ENCODE data around the gene LRRC26. TPM values are rescaled to one million over a fixed set of nuclear protein-coding genes. Genes with fewer than 3 reads are reported as not detected.

The LRRC26 gene
- total RNA-seq, 1 donor from 2014 or later: not detected

DNA sequence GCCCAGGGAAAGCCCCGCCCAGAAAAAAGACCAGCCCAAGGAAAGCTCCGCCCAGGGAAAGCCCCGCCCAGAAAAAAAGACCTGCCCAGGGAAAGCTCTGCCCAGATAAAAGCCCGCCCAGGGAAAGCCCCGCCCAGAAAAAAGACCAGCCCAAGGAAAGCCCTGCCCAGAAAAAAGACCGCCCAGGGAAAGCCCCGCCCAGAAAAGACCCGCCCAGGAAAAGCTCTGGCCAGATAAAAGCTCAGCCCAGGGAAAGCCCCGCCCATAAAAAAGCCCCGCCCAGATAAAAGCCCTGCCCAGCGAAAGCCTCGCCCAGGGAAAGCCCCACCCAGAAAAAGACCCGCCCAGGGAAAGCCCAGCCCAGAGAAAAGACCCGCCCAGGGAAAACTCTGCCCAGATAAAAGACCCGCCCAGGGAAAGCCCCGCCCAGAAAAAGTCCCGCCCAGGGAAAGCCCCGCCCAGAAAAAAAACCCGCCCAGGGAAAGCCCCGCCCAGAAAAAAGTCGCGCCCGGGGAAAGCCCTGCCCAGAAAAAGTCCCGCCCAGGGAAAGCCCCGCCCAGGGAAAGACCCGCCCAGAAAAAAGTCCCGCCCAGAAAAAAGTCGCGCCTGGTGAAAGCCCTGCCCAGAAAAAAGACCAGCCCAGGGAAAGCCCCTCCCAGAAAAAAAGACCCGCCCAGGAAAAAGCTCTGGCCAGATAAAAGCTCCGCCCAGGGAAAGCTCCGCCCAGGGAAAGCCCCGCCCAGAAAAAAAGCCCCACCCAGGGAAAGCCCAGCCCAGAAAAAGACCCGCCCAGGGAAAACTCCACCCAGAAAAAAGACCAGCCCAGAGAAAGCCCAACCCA is 19.0 kb downstream of the LRRC26 start:
- Histone ChIP-seq H3K4me3 (no peak overlapping the region), H3K36me3 (no peaks in the 10 kb centered on the region), H3K27me3 (no peaks in the 10 kb centered on the region), H3K4me1 (no peaks in the 10 kb centered on the region), H3K9me3 (no peaks in the 10 kb centered on the region), H3K27ac (no peak overlapping the region)
- intact Hi-C loops (cut with DNase I): no loop called here
- DNase-seq (ENCODE audit: low spot score in 2 of 2): no peak
- TF ChIP-seq, protein P1, sequence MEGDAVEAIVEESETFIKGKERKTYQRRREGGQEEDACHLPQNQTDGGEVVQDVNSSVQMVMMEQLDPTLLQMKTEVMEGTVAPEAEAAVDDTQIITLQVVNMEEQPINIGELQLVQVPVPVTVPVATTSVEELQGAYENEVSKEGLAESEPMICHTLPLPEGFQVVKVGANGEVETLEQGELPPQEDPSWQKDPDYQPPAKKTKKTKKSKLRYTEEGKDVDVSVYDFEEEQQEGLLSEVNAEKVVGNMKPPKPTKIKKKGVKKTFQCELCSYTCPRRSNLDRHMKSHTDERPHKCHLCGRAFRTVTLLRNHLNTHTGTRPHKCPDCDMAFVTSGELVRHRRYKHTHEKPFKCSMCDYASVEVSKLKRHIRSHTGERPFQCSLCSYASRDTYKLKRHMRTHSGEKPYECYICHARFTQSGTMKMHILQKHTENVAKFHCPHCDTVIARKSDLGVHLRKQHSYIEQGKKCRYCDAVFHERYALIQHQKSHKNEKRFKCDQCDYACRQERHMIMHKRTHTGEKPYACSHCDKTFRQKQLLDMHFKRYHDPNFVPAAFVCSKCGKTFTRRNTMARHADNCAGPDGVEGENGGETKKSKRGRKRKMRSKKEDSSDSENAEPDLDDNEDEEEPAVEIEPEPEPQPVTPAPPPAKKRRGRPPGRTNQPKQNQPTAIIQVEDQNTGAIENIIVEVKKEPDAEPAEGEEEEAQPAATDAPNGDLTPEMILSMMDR (IDR thresholded peaks at IDR 0.05): no peak

DNA sequence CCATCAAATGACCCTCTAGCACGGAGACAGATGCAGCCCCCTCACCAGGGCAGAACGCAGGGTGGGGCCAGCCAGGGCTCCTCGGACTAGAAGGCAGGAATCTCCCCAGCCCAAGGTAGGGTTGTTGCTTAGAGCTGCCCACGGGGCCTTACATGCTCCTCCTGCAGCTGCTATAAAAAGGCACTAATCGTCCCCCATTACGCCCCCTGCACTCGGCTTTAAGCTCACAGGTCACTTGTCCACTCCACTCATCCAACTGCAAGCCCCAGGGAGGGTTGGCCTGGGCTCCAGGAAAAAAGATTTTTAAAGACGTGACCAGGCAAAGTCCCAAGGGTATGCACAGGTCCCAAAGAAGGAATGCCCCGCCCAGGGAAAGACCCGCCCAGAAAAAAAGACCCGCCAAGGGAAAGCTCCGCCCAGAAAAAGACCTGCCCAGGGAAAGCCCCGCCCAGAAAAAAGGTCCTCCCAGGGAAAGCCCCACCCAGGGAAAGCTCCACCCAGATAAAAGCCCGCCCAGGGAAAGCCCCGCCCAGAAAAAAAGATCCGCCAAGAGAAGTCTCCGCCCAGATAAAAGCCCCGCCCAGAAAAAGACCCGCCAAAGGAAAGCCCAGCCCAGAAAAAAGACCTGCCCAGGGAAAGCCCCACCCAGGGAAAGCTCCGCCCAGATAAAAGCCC is 19.8 kb downstream of the LRRC26 start:
- TF ChIP-seq, protein P1 (IDR thresholded peaks at IDR 0.05): no peak
- Histone ChIP-seq H3K9me3 (no peaks in the 10 kb centered on the region), H3K4me1 (no peaks in the 10 kb centered on the region), H3K27me3 (no peaks in the 10 kb centered on the region), H3K36me3 (no peaks in the 10 kb centered on the region), H3K4me3 (no peak overlapping the region), H3K27ac (no peak overlapping the region)
- intact Hi-C loops (cut with DNase I): no loop called here
- no peak for DNase-seq (ENCODE audit: low spot score in 2 of 2)

DNA sequence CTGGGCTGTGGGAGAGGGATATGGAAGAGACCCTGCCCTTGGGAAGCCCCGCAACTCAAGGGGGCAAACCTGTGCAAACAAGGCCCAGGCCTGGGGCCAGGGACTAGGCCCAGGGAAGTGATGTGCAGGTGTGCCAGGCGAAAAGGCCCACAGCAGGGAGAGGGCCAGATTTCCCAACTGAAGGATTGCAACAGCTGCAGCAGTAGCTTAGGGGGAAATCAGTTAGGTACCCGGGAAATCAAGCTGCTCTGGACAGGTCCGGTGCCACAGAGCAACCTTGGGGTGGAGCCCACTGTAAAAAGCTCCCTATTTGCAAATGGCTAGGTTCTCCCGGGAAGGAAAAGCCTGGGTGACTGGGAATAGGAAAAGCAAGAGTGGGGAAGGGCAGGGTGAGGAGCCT is 20.5 kb downstream of the LRRC26 start:
- TF ChIP-seq, protein P1 (IDR thresholded peaks at IDR 0.05): no peak
- no peaks in the 10 kb centered on the region for H3K36me3 ChIP-seq
- no peaks in the 10 kb centered on the region for H3K27me3 ChIP-seq
- H3K4me3 ChIP-seq: no peak overlapping the region
- DNase-seq (ENCODE audit: low spot score in 2 of 2): no peak
- no peaks in the 10 kb centered on the region for H3K4me1 ChIP-seq
- no peaks in the 10 kb centered on the region for H3K9me3 ChIP-seq
- intact Hi-C loops (cut with DNase I): no loop called here
- no peak overlapping the region for H3K27ac ChIP-seq

DNA sequence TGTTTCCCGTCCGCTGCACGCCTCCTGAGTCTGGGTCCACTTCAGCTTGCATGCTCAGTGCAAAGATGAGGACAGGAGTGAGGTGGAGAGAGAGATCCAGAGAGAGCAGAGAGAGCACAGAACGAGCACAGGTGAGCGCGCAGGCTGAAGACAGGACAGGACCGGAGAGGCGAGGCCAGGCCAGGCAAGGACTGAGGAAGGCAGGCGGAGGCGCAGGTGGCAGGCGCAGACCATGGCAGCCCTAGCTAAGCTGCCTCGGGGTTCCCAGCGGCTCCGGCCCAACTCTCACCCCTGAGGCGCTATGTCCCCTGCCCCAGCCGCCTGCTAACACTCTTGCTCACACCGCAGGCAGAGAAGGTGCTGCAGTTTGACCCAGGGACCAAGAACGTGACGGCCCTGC is 21.2 kb downstream of the LRRC26 start:
- intact Hi-C loops (cut with DNase I): no loop called here
- H3K27ac ChIP-seq: no peak overlapping the region
- no peaks in the 10 kb centered on the region for H3K4me1 ChIP-seq
- H3K9me3 ChIP-seq: no peaks in the 10 kb centered on the region
- no peaks in the 10 kb centered on the region for H3K27me3 ChIP-seq
- TF ChIP-seq, protein P1 (IDR thresholded peaks at IDR 0.05): no peak
- no peak overlapping the region for H3K4me3 ChIP-seq
- DNase-seq (ENCODE audit: low spot score in 2 of 2): no peak
- H3K36me3 ChIP-seq: no peaks in the 10 kb centered on the region

DNA sequence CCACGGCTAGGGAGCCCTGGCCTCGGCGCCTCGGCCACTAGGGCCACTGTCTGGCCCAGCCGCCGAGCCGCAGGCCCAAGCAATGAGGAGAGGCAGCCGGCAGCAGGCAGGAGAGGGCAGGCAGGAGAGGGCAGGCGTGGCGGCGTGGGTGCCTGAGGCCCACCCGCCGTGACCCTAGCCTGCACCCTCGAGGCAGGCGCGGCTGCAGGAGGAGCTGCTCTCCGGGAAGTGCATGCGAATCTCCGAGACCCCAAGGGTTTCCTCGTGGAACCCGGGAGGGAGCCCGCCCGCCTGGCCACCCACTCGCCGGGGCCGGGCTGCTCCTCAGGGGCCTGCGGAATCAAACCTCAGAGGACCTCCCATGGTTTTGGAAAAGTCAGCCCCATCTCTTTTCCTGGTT is 21.6 kb downstream of the LRRC26 start:
- Histone ChIP-seq H3K9me3 (no peaks in the 10 kb centered on the region), H3K27me3 (no peaks in the 10 kb centered on the region), H3K36me3 (no peaks in the 10 kb centered on the region), H3K4me3 (no peak overlapping the region), H3K4me1 (no peaks in the 10 kb centered on the region), H3K27ac (no peak overlapping the region)
- intact Hi-C loops (cut with DNase I): no loop called here
- TF ChIP-seq, protein P1 (IDR thresholded peaks at IDR 0.05): no peak
- DNase-seq (ENCODE audit: low spot score in 2 of 2): no peak
